HEK293 (cell line): ENCODE results near the gene SEPTIN5.
A peak's percentile ranks its signal among the peaks of the same experiment; 100 is the strongest.

Experiments used
- CTCF ChIA-PET: fragments of 350-600 bp; formaldehyde crosslinking; extraction: SDS; loops from one replicate; lab custom pipeline; 2021; ENCODE audit warnings: antibody characterized with exemption; lab: Yijun Ruan, JAX
- POLR2A ChIA-PET: fragments of 300-600 bp; formaldehyde crosslinking; extraction: SDS; loops from one replicate; lab custom pipeline; 2020; ENCODE audit warnings: antibody characterized with exemption, inconsistent platforms; lab: Yijun Ruan, JAX
- H3K27ac ChIP-seq: fragments of 200-500 bp; sonication (Bioruptor generic); 2 replicates; pipeline ENCODE4 v1.5.1; 2014; ENCODE audit warnings: low read depth, low read length, control low read depth, inconsistent platforms; ENCODE audit errors: extremely low read depth
- H3K36me3 ChIP-seq, 2 experiments: fragments of 200-500 bp in 1 of 2; sonication (Bioruptor generic) in 1 of 2; 1 replicate in 1 of 2; 2 replicates in 1 of 2; pipeline ENCODE4 v1.5.1; 2014 to 2017; ENCODE audit warnings: inconsistent platforms in 2 of 2, low read length in 2 of 2; ENCODE audit not compliant: control insufficient read depth in 2 of 2, insufficient read depth in 1 of 2
- H3K4me1 ChIP-seq: fragments of 200-500 bp; sonication (Bioruptor generic); 2 replicates; pipeline ENCODE4 v1.5.1; 2014; ENCODE audit warnings: mild to moderate bottlenecking, low read length, inconsistent platforms; ENCODE audit not compliant: control insufficient read depth, insufficient read depth
- H3K4me3 ChIP-seq: 2 replicates; pipeline ENCODE4 v1.5.1; 2011; ENCODE audit warnings: low read depth, mild to moderate bottlenecking, control low read depth, low read length, moderate library complexity
- H3K9me3 ChIP-seq: fragments of 200-500 bp; sonication (Bioruptor generic); 2 replicates; pipeline ENCODE4 v1.5.1; 2014; ENCODE audit warnings: low read depth, low read length, inconsistent platforms; ENCODE audit not compliant: control insufficient read depth, insufficient read depth
- EGR2 ChIP-seq: fragments of 450-650 bp; formaldehyde crosslinking; IDR thresholded peaks from 2 replicates; pipeline ENCODE4 v1.5.1; 2016; ENCODE audit warnings: low read depth, missing biosample characterization, missing genetic modification characterization
- KLF1 ChIP-seq: fragments of 450-650 bp; formaldehyde crosslinking; IDR thresholded peaks from 2 replicates; pipeline ENCODE4 v1.5.1; 2016; ENCODE audit warnings: missing biosample characterization, missing genetic modification characterization
- KLF9 ChIP-seq: fragments of 450-650 bp; formaldehyde crosslinking; IDR thresholded peaks from 2 replicates; pipeline ENCODE4 v1.5.1; 2016; ENCODE audit warnings: missing biosample characterization, missing genetic modification characterization, low read depth
- PBX3 ChIP-seq: sonication (generic); formaldehyde crosslinking; IDR thresholded peaks from 2 replicates; pipeline ENCODE4 v1.8.1; 2022; ENCODE audit warnings: mild to moderate bottlenecking, moderate library complexity, missing genetic modification reagents
- REPIN1 ChIP-seq: fragments of 450-650 bp; formaldehyde crosslinking; IDR thresholded peaks from 2 replicates; pipeline ENCODE4 v1.5.1; 2017; ENCODE audit warnings: missing biosample characterization, missing genetic modification characterization, low read depth
- SP2 ChIP-seq: fragments of 450-650 bp; formaldehyde crosslinking; IDR thresholded peaks from 2 replicates; pipeline ENCODE4 v1.5.1; 2016; ENCODE audit warnings: missing biosample characterization, missing genetic modification characterization
- ZBTB1 ChIP-seq: fragments of 450-650 bp; formaldehyde crosslinking; IDR thresholded peaks from 2 replicates; pipeline ENCODE4 v1.5.1; 2016; ENCODE audit warnings: missing biosample characterization, missing genetic modification characterization
- ZBTB11 ChIP-seq: fragments of 450-650 bp; formaldehyde crosslinking; conservative IDR thresholded peaks from 2 replicates; pipeline ENCODE4 v1.5.1; 2016; ENCODE audit warnings: low read depth, missing biosample characterization, missing genetic modification characterization
- ZBTB48 ChIP-seq: fragments of 450-650 bp; formaldehyde crosslinking; IDR thresholded peaks from 2 replicates; pipeline ENCODE4 v1.5.1; 2016; ENCODE audit warnings: missing biosample characterization, missing genetic modification characterization
- ZFHX2 ChIP-seq: fragments of 450-650 bp; formaldehyde crosslinking; conservative IDR thresholded peaks from 2 replicates; pipeline ENCODE4 v1.5.1; 2016; ENCODE audit warnings: missing biosample characterization, missing genetic modification characterization
- ZIC2 ChIP-seq: fragments of 450-650 bp; formaldehyde crosslinking; IDR thresholded peaks from 2 replicates; pipeline ENCODE4 v1.5.1; 2016; ENCODE audit warnings: missing biosample characterization, missing genetic modification characterization
- ZNF114 ChIP-seq: fragments of 450-650 bp; formaldehyde crosslinking; IDR thresholded peaks from 2 replicates; pipeline ENCODE4 v1.5.0; 2017; ENCODE audit warnings: missing biosample characterization, missing genetic modification characterization
- ZNF501 ChIP-seq: fragments of 450-650 bp; formaldehyde crosslinking; IDR thresholded peaks from 2 replicates; pipeline ENCODE4 v1.5.1; 2016; ENCODE audit warnings: missing biosample characterization, missing genetic modification characterization
- ZNF623 ChIP-seq: fragments of 450-650 bp; formaldehyde crosslinking; IDR thresholded peaks from 2 replicates; pipeline ENCODE4 v1.5.1; 2016; ENCODE audit warnings: missing biosample characterization, missing genetic modification characterization
- ZNF629 ChIP-seq: fragments of 450-650 bp; formaldehyde crosslinking; IDR thresholded peaks from 2 replicates; pipeline ENCODE4 v1.5.1; 2017; ENCODE audit warnings: missing biosample characterization, missing genetic modification characterization
- ZNF792 ChIP-seq: fragments of 450-650 bp; formaldehyde crosslinking; IDR thresholded peaks from 2 replicates; pipeline ENCODE4 v1.5.1; 2016; ENCODE audit warnings: missing biosample characterization, missing genetic modification characterization
- ZSCAN5A ChIP-seq: fragments of 450-650 bp; formaldehyde crosslinking; IDR thresholded peaks from 2 replicates; pipeline ENCODE4 v1.5.1; 2016; ENCODE audit warnings: missing biosample characterization, missing genetic modification characterization
- ZXDB ChIP-seq: fragments of 450-650 bp; formaldehyde crosslinking; IDR thresholded peaks from 2 replicates; pipeline ENCODE4 v1.5.1; 2016; ENCODE audit warnings: missing biosample characterization, missing genetic modification characterization
- TF ChIP-seq, protein P1 (sequence below): fragments of 450-650 bp; formaldehyde crosslinking; IDR thresholded peaks from 2 replicates; pipeline ENCODE4 v1.5.1; 2016; ENCODE audit warnings: missing biosample characterization, missing genetic modification characterization, low read depth
- TF ChIP-seq, protein P2 (sequence below): fragments of 450-650 bp; formaldehyde crosslinking; IDR thresholded peaks from 2 replicates; pipeline ENCODE4 v1.5.1; 2017; ENCODE audit warnings: missing biosample characterization, missing genetic modification characterization
- TF ChIP-seq, protein P3 (sequence below): fragments of 450-650 bp; formaldehyde crosslinking; optimal IDR thresholded peaks from 2 replicates; pipeline ENCODE3; 2016; ENCODE audit warnings: missing biosample characterization, mild to moderate bottlenecking, missing genetic modification characterization
- TF ChIP-seq, protein P4 (sequence below): fragments of 450-650 bp; formaldehyde crosslinking; IDR thresholded peaks from 2 replicates; pipeline ENCODE4 v1.5.1; 2017; ENCODE audit warnings: missing biosample characterization, mild to moderate bottlenecking, missing genetic modification characterization, moderate library complexity

Gene SEPTIN5

DNA sequence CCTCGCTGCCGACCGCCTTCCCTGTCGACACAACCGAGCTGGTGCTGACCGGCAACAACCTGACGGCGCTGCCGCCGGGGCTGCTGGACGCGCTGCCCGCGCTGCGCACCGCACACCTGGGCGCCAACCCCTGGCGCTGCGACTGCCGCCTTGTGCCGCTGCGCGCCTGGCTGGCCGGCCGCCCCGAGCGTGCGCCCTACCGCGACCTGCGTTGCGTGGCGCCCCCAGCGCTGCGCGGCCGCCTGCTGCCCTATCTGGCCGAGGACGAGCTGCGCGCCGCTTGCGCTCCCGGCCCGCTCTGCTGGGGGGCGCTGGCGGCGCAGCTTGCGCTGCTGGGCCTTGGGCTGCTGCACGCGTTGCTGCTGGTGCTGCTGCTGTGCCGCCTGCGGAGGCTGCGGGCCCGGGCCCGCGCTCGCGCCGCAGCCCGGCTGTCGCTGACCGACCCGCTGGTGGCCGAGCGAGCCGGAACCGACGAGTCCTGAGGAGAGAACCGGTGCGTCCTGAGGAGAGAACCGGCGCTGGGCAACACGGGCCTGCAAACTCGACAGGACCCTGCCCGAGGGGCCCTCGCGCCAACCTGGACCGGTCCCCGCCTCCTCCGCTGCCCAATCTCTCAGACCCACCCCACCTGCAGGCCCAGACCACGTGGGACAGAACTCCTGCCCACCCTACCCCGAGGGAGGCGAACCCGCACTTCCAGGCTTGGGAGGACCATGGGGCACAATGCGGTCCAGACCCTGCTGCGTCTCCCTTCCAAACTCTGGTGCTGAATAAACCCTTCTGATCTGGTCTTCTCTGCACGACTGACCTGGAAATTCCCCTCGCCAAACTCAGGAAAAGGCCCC, 9.9 kb downstream of the SEPTIN5 start (continued):
- no peak for TF ChIP-seq ZNF114 (tag by site-specific recombination)

DNA sequence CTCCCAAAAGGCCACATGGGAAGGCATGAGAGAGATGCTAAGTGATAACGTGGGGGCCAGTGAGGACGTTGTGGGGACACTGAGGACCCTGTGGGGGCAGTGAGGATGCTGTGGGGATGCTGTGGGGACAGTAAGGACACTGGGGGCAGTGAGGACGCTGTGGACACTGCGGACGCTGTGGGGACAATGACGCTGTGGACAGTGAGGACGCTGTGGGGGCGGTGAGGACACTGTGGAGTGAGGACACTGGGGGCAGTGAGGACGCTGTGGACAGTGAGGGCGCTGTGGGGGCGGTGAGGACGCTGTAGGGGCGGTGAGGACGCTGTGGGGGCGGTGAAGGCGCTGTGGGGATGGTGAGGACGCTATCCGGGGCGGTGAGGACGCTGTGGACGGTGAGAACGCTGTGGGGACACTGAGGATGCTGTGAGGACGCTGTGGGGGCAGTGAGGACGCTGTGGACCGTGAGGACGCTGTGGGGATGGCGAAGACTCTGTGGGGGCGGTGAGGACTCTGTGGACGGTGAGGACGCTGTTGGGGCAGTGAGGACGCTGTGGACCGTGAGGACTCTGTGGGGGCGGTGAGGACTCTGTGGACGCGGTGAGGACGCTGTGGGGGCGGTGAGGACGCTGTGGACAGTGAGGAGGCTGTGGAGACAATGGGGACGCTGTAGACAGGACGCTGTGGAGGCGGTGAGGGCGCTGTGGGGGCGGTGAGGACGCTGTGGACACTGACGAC, 10.8 kb downstream of the SEPTIN5 start:
- CTCF ChIA-PET, result no interaction called here
- H3K36me3 ChIP-seq, result peaks cover 0 to 27% of the 10 kb centered on the region in 2 experiments; a peak in 1 of 3 replicates
- no peak overlapping the region for H3K4me3 ChIP-seq
- H3K4me1 ChIP-seq, result no peaks in the 10 kb centered on the region
- H3K9me3 ChIP-seq, result no peaks in the 10 kb centered on the region
- no peak overlapping the region for H3K27ac ChIP-seq
- POLR2A ChIA-PET, result no interaction called here
- TF ChIP-seq, protein P1, sequence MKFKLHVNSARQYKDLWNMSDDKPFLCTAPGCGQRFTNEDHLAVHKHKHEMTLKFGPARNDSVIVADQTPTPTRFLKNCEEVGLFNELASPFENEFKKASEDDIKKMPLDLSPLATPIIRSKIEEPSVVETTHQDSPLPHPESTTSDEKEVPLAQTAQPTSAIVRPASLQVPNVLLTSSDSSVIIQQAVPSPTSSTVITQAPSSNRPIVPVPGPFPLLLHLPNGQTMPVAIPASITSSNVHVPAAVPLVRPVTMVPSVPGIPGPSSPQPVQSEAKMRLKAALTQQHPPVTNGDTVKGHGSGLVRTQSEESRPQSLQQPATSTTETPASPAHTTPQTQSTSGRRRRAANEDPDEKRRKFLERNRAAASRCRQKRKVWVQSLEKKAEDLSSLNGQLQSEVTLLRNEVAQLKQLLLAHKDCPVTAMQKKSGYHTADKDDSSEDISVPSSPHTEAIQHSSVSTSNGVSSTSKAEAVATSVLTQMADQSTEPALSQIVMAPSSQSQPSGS (tag by site-specific recombination), result no peak
- TF ChIP-seq ZBTB11 (no peak), REPIN1 (tag by site-specific recombination) (no peak), ZNF792 (tag by site-specific recombination) (no peak), EGR2 (tag by site-specific recombination) (0 out of 2 replicates have a peak, but pooled peaks have one; percentile 21), ZBTB48 (tag by site-specific recombination) (no peak), ZFHX2 (tag by site-specific recombination) (peak; percentile 67), ZNF501 (tag by site-specific recombination) (no peak), ZIC2 (tag by site-specific recombination) (no peak), ZXDB (tag by site-specific recombination) (no peak), ZSCAN5A (no peak), ZNF623 (tag by site-specific recombination) (no peak), KLF1 (tag by site-specific recombination) (no peak), PBX3 (CRISPR knock-in tag) (no peak), ZBTB1 (no peak), ZNF629 (no peak), KLF9 (tag by site-specific recombination) (no peak), SP2 (no peak)
- TF ChIP-seq, protein P2, sequence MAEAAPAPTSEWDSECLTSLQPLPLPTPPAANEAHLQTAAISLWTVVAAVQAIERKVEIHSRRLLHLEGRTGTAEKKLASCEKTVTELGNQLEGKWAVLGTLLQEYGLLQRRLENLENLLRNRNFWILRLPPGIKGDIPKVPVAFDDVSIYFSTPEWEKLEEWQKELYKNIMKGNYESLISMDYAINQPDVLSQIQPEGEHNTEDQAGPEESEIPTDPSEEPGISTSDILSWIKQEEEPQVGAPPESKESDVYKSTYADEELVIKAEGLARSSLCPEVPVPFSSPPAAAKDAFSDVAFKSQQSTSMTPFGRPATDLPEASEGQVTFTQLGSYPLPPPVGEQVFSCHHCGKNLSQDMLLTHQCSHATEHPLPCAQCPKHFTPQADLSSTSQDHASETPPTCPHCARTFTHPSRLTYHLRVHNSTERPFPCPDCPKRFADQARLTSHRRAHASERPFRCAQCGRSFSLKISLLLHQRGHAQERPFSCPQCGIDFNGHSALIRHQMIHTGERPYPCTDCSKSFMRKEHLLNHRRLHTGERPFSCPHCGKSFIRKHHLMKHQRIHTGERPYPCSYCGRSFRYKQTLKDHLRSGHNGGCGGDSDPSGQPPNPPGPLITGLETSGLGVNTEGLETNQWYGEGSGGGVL (tag by site-specific recombination), result no peak
- TF ChIP-seq, protein P3, sequence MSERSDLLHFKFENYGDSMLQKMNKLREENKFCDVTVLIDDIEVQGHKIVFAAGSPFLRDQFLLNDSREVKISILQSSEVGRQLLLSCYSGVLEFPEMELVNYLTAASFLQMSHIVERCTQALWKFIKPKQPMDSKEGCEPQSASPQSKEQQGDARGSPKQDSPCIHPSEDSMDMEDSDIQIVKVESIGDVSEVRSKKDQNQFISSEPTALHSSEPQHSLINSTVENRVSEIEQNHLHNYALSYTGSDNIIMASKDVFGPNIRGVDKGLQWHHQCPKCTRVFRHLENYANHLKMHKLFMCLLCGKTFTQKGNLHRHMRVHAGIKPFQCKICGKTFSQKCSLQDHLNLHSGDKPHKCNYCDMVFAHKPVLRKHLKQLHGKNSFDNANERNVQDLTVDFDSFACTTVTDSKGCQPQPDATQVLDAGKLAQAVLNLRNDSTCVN (tag by site-specific recombination), result no peak
- TF ChIP-seq, protein P4, sequence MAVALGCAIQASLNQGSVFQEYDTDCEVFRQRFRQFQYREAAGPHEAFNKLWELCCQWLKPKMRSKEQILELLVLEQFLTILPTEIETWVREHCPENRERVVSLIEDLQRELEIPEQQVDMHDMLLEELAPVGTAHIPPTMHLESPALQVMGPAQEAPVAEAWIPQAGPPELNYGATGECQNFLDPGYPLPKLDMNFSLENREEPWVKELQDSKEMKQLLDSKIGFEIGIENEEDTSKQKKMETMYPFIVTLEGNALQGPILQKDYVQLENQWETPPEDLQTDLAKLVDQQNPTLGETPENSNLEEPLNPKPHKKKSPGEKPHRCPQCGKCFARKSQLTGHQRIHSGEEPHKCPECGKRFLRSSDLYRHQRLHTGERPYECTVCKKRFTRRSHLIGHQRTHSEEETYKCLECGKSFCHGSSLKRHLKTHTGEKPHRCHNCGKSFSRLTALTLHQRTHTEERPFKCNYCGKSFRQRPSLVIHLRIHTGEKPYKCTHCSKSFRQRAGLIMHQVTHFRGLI, result no peak
